Psoas muscle (tissue), 8 donors: ENCODE data around the gene TIPRL. TPM values are rescaled to one million over a fixed set of nuclear protein-coding genes. Genes with fewer than 3 reads are reported as not detected.
A peak's percentile ranks its signal among the peaks of the same experiment; 100 is the strongest.

Experiments
- ATAC-seq, 4 donors: fragments of 200-7000 bp; cut with Tn5 transposase; one replicate each; pipeline ENCODE4 v1.9.1; 2020; ENCODE audit warnings: moderate library complexity in 3 of 4, mild to moderate bottlenecking in 2 of 4
- DNase-seq, 2 donors: peaks; one replicate each; pipeline ENCODE4 v3.0.0-alpha.2; 2020
- H3K27ac ChIP-seq: fragments of 200-600 bp; one replicate; pipeline ENCODE4 v1.8.0; 2022
- H3K27me3 ChIP-seq, 3 donors: fragments of 200-600 bp in 1 of 3; one replicate each; pipeline versions ENCODE4 v1.6.1 to v1.8.0; 2013 to 2022; ENCODE audit warnings: low read length in 2 of 3, mild to moderate bottlenecking in 2 of 3, moderate library complexity in 1 of 3; ENCODE audit not compliant: insufficient read depth in 3 of 3
- H3K36me3 ChIP-seq, 2 donors: fragments of 200-600 bp in 1 of 2; one replicate each; pipeline versions ENCODE4 v1.6.1 to v1.8.0; 2013 to 2022; ENCODE audit warnings: low read depth in 1 of 2, mild to moderate bottlenecking in 1 of 2, moderate library complexity in 1 of 2; ENCODE audit not compliant: insufficient read depth in 1 of 2
- H3K4me1 ChIP-seq: fragments of 200-600 bp; one replicate; pipeline ENCODE4 v1.8.0; 2022
- H3K4me3 ChIP-seq: fragments of 200-600 bp; one replicate; pipeline ENCODE4 v1.8.0; 2022; ENCODE audit warnings: mild to moderate bottlenecking
- H3K9me3 ChIP-seq: fragments of 200-600 bp; one replicate; pipeline ENCODE4 v1.8.0; 2022
- CTCF ChIP-seq: fragments of 200-600 bp; IDR thresholded peaks from one replicate; pipeline ENCODE4 v1.8.0; 2022; ENCODE audit warnings: antibody characterized with exemption
- WGBS, 3 donors: extraction: QIAGEN DNeasy Blood & Tissue Kit; methylation state at CpG; one replicate each; pipeline versions ENCODE4 v1.1.6 to v1.1.7; 2013; 5-methylcytosine and 5-hydroxymethylcytosine counted together
- intact Hi-C, 2 donors: fragments of 100-400 bp; cut with DNase I; formaldehyde crosslinking; loops; one replicate each; pipeline versions ENCODE4 v1.11.0 to v1.14.2; 2022
- polyA plus RNA-seq, 3 donors: library from polyadenylated mRNA; stranded (reverse); fragments of 200-250 nt; gene quantifications; one replicate each; pipeline ENCODE4 v1.2.3, GENCODE V29; 2013
- total RNA-seq, 4 donors: library from RNA; stranded (reverse); fragmentation: NEBNext Ultra II Directional in 2 of 4; extraction: Animal tissue kit (Norgen Biotek cat#: 25700) in 2 of 4; gene quantifications; one replicate each; pipeline versions ENCODE4 v1.2.1 to v1.2.4, GENCODE V29; 2021 to 2023
- donor health status: healthy with polysubstance abuse.
- donor health status: DM: no; HTN: no; CAD: no; lungs with moderate emphysema.
- donor health status: Bipolar disorder and iron deficiency.
- donor health status: healthy.
- donor health status: DM: yes; HTN: yes; CAD: no.
- donor health status: DM: no; HTN: no; CAD: no.
- donor health status: DM: no; HTN: no; CAD: no.
- donor health status: DM: yes; HTN: yes; CAD: no.

TIPRL gene
- total and polyA plus RNA-seq, 7 donors: 15.3 to 34.7 (median 30.7) TPM

- Histone ChIP-seq H3K36me3 (no peaks in the 10 kb centered on the region), H3K27ac (no peak overlapping the region), H3K4me3 (no peak overlapping the region), H3K27me3 (no peaks in the 10 kb centered on the region), H3K4me1 (peaks cover 8% of the 10 kb centered on the region), H3K9me3 (no peaks in the 10 kb centered on the region)
- DNase-seq: no peak
- ATAC-seq: no peak
- TF ChIP-seq CTCF: no peak
- intact Hi-C loops: no loop called here
These were observed 44.5 kb downstream of the TIPRL start for GRCh38 chr1:168223261-168223660.

GRCh38 chr1:168223681-168224540, 45.1 kb downstream of the TIPRL start:
- intact Hi-C loops: no loop called here
- TF ChIP-seq CTCF: no peak

GRCh38 chr1:168224991-168225390, 46.2 kb downstream of the TIPRL start:
- intact Hi-C loops: loop anchor here in 1 of 2 donors (5.0 kb wide), 1 partner anchor 48 kb away; the partner anchor contains the start of gene TIPRL
- no peaks in the 10 kb centered on the region for H3K36me3 ChIP-seq
- no peak for DNase-seq
- no peaks in the 10 kb centered on the region for H3K27me3 ChIP-seq
- no peak overlapping the region for H3K27ac ChIP-seq
- peak overlapping the region; percentile 95 for H3K4me3 ChIP-seq
- H3K4me1 ChIP-seq: peaks cover 8% of the 10 kb centered on the region
- TF ChIP-seq CTCF: no peak
- ATAC-seq: no peak
- WGBS, 3 donors: 80 to 89% (median 87%) methylated on average over 3 of the region's 3 CpGs
- no peaks in the 10 kb centered on the region for H3K9me3 ChIP-seq

More at GRCh38 chr1:168223681-168224540, 45.1 kb downstream of the TIPRL start:
- Histone ChIP-seq H3K27ac (no peak overlapping the region), H3K27me3 (no peaks in the 10 kb centered on the region), H3K4me1 (peaks cover 8% of the 10 kb centered on the region), H3K9me3 (no peaks in the 10 kb centered on the region), H3K36me3 (no peaks in the 10 kb centered on the region), H3K4me3 (no peak overlapping the region)
- ATAC-seq: no peak
- DNase-seq: no peak

GRCh38 chr1:168225476-168226190, 46.9 kb downstream of the TIPRL start, which contains the start of gene SFT2D2:
SFT2D2 (plus strand) TSS chr1:168226004; CDS start chr1:168226080, 76 bp downstream.
- peak within 1 kb of the TSS; percentile 69 for H3K27ac ChIP-seq
- peak; percentile 79 to 85 for DNase-seq
- peak within 1 kb of the TSS; percentile 95 for H3K4me3 ChIP-seq
- H3K27me3 ChIP-seq: no peaks in the 10 kb centered on the region
- H3K36me3 ChIP-seq: no peaks in the 10 kb centered on the region
- intact Hi-C loops: loop anchor here in 1 of 2 donors (5.0 kb wide), 1 partner anchor 48 kb away; the partner anchor contains the start of gene TIPRL
- ATAC-seq: peak; percentile 95 to 99 (median 98)
- H3K4me1 ChIP-seq: peaks cover 8% of the 10 kb centered on the region
- WGBS, 3 donors: 1 to 2% (median 1%) methylated on average over 35 to 58 of the region's 58 CpGs
- no peaks in the 10 kb centered on the region for H3K9me3 ChIP-seq
- no peak for TF ChIP-seq CTCF
